Measurements from ENCODE around the gene FAM13A.

FAM13A gene

DNA sequence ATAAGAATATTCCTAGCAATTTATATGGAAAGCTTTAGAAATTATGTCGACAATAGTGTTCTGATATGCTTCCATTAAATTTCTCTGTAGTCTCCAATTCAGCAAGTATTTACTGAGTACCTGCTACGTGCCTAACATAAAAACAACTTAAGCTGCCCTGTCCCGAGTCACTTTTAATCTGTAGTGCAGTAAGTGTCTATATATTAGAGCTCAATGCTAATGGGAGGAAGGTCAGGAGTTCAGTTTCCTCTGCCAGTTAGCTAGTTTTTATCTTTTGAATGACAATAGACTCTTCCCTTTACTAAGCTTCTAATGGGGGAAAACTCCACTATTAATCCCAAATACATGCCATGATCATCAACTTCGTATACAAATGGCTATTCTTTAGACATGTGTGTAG, 240.6 kb downstream of the FAM13A start:
- DNase-seq (ENCODE audit: low read depth in 2 of 3, low spot score in 1 of 3): no peak

DNA sequence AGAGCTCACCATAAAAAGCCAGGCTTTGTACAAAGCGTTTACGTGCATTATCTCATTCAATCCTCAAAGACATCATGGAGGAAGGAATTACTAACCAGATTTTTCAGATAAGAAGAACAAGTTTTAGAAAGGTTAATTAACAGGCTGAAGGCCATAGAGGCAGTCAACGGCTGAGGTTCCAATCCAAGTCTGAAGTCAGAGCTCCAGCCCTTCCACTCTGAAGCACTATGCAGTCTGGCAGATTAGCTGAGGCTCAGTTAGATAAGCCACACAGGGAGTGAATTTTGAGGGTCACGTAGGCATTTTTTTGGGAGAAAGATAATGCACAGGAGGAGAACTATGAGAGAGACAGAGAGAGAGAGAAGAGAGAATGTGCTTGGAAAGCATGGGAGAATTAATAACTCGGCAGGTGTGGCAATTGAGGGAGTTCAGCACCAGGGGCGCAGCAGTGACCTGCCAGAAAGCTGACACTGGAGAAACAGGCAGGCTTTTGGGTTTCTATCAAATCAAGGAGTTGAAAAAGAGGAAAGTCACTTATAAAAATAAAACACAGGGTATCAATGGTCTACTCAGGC, 242.9 kb downstream of the FAM13A start:
- no peak for DNase-seq (ENCODE audit: low read depth in 2 of 3, low spot score in 1 of 3)

DNA sequence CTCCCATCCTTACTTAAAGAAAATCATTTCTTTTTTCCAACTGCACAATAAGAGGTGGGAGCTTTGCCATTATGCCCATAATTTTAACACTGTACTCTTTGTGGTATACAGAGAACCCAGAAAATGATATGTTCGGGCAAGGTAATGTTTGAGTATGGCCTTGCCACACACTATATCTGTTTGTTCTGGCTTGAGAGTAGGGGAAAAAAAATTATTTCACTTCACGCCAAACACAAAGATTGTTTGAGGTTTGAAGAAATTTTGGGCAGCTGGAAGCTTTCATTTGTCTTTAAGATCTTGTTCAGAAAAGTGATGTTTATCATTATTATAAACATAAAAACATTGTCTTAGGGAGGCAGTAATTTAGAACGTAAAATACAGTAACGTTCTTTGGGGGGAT, 244.0 kb downstream of the FAM13A start:
- DNase-seq (ENCODE audit: low read depth in 2 of 3, low spot score in 1 of 3): no peak

DNA sequence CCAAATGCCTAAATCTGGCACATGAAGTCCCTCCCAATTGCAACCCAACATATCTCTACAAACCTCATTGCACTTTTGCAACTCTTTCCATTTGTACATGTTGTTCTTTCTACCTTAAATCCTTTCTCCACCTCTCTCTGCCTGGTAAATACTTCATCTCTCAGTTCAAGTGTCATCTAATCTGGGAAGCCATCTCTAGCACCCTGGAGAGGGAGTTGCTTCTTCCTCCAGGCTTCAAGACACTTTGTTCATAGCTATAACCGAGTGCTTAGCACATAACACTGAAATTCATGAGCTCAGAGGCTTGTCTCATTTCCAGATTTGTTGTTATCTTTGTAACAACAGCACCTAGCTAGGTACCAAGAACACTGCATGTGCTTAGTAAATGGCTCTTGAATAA, 244.6 kb downstream of the FAM13A start:
- DNase-seq (ENCODE audit: low read depth in 2 of 3, low spot score in 1 of 3): no peak

DNA sequence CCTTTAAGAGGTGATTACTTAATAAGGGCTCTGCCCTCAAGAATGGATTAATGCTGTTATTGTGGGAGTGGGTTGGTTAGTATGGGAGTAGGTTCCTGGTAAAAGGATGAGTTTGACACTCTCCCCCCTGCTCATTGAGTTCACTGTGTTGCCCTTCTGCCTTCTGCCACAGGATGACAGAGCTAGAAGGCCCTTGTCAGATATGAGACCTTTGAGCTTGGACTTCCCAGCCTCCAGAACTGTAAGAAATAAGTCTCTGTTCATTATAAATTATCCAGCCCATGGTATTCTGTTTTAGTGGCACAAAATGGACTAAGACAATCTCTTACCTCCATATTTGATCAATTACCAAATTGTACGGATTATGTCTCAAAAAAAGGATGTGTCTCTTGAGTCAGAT, 245.1 kb downstream of the FAM13A start:
- no peak for DNase-seq (ENCODE audit: low read depth in 2 of 3, low spot score in 1 of 3)

DNA sequence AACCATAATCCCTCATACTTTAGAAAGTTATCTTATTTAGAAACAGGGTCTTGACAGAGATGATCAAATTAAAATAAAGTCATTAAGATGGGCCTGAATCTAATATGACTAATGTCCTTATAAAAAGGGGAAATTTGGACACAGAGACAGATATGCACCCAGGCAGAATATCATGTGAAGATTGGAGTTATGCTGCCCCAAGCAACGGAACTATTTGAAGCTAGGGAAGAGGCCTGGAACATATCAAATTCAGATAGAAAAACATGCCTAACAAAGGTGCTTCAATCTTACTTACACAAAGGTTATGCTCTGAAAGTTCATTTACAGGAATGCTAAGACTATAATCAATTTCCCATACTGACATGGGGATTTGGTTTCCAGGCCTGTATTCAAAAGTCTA, 246.7 kb downstream of the FAM13A start:
- no peak for DNase-seq (ENCODE audit: low read depth in 2 of 3, low spot score in 1 of 3)

DNA sequence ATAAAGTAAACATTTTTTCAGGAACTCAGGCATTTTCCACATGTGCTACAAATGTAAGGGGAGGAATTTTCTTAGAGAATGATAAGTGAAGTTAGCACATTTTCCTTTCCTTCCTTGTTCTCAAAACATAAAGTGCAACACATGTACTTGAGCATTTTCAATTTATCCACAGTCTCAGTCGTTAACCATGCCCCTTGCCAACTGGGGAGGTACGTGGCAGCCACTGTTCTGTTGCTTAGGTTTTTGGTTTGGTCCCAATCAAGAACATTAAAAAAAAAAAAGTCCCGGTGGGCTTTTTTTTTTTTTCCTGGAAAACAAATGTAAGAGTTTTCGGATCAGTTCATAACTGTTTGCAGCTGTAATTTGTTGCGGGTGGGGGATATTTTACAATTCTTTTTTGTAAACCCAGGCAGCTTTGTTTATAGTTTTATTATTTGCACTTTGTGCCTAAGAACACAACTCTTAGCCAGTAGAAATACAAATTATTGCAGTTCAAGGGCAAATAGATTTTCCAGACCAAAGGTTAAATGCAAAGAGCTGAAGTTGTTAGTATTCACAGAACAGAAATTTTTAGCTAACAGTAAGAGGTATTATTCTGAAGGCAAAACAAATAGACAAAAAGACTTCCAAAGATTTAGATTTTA, 247.3 kb downstream of the FAM13A start:
- no peak for DNase-seq (ENCODE audit: low read depth in 2 of 3, low spot score in 1 of 3)

DNA sequence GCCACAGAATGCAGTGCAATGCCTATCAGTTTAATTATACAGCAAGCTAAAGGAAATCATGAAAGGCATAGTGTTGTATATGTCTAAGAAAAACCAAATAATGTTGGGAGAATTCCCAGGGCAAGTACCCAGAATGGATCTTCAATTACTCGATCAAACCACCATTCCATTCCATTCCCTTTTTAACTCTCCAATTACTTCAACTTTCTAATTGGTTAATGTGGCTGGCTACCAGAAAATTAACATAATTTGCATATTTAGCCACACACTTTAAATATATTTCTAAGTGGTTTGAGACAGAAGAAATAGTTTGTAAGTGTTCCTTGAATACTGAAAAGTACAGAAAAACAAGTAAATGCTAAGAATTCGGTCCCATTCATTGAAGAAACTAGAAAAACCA, 247.9 kb downstream of the FAM13A start:
- DNase-seq (ENCODE audit: low read depth in 2 of 3, low spot score in 1 of 3): no peak

DNA sequence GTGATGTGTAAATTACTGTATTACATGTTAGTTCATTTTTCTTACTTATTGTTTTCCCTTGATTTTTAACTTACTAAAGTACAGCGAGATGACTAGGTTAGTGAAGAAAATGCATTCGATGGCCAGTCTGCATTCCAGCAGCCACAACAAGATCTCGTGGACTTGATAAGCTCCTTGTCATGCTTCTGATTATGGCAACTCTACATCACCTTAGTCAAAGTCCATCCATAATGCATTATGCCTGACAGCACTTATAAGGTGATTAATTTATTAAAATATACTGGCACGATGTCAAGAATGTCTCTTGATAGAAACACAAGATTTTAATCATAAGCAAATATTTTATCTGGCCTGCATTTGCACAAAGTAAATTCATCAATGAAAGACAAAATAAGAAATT, 249.5 kb downstream of the FAM13A start:
- no peak for DNase-seq (ENCODE audit: low read depth in 2 of 3, low spot score in 1 of 3)

DNA sequence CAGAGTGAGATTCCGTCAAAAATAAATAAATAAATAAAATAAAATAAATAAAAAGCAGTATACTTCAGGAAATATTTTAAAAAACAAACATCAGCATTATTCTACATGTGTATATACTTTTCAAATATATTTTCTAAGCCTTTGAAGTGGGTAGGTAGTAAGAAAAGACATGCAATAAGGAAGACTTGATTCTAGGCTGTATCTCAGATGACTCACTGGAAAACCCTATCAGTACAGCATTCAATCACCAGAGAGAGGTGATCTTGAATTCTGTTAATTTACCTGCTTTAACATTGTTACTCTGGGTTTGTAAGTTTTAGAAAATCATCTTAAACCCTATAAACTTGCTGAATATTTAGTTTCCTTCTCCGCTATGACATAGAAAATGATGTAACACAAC, 252.8 kb downstream of the FAM13A start:
- DNase-seq (ENCODE audit: low read depth in 2 of 3, low spot score in 1 of 3): no peak

DNA sequence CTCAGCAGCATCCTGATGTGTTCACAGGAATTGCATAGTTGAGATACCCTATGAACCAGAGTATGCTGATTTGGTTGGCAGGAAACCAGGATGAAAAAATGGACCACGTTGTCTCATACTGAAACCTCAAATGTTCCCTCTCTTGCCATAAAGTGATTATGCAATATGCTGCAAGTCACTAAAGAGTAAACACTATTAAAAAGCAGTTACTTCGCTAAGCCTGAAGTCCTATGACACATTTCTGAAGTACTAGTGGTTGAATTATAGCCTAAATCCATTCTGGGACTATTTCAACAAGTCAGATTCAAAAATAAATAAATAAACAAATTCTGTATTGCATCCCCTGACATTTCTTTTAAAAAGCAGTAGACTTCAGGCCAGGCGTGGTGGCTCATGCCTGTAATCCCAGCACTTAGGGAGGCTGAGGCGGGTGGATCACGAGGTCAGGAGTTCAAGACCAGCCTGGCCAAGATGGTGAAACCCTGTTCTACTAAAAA, 253.3 kb downstream of the FAM13A start:
- peak in 1 of 3 donors; percentile 28 for DNase-seq (ENCODE audit: low read depth in 2 of 3, low spot score in 1 of 3)

DNA sequence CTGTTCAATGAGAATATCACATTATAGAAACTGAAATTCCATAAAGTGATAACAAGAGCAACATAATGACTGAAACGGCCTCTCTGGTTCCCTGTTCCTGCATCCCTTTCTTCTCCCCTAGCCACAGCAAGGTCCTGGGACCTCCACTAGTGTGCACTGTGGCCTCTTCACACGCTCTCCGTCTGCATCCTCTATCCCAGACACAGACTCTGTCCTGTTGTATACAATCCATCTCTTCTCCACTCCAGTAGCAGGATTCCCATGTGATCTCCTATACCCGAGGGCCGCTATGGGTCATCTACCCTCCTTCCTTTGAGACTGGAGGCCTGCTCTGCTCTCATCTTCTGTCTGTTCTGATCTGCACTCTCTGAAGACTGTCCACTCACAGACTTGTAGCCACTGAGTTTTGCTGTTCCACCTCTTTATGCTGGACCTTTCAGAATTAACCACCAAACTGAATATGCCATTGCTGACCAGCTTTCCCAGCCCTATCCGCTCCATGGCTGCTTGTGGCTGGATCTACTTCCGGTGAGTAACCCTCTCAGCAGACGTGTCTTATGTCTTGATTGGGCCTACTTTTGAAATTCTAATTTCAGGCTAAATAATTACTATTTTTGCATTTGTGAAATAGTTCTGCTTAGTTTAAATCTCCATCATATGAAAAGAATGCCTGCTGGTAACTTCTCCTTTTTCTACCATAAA, 254.2 kb downstream of the FAM13A start:
- no peak for DNase-seq (ENCODE audit: low read depth in 2 of 3, low spot score in 1 of 3)

DNA sequence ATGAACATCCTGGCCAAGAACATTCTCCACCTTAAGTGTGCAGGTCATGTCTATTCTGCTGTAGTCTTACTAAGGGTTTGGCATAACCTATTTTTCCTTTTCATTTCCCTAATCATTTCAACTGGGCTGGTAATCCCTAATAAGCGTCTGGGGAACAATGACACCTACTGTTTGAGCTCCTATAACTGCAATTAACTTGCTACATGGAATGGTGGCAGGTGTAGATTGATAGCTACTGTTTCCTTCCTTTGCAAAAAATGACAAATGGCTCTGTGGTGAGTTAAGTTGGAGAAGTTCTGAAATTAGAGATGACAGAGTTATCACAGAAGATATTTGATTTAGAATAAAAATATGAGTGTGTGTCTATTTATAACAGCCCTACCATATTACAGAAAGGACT, 254.8 kb downstream of the FAM13A start:
- no peak for DNase-seq (ENCODE audit: low read depth in 2 of 3, low spot score in 1 of 3)

DNA sequence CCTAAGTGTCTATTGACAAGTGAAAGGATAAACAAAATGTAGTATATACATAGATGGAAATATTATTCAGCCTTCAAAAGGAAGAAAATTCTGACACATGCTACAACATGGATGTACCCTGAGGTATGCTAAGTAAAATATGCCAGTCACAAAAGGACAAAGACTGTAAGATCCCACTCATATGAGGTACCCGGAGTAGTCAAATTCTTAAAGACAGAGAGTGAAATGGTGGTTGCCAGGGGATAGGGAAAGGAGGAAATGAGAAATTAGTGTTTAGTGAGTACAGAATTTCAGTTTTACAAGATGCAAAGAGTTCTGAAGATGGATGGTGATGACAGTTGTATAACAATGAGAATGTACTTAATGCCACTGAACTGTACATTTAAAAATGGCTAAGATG, 257.1 kb downstream of the FAM13A start:
- no peak for DNase-seq (ENCODE audit: low read depth in 2 of 3, low spot score in 1 of 3)

DNA sequence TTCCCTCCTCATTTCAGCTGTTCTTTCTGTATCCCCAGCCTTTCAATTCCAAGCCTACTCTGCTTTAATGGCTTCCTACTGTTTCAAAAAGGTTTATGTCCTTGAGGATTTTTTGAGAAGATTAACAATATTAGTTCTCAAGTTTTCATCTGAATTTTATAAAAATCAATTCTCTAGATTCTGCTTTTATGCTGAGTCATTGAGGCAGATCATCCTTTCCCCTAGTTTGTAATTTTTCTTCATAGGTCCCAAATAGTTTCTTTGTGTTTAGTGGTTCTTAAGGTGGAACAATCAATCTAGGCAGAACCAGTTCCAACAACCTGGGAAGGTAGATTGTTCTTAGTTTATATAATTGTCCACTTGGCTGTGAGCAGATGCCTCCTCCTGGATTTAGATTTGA, 259.3 kb downstream of the FAM13A start:
- no peak for DNase-seq (ENCODE audit: low read depth in 2 of 3, low spot score in 1 of 3)

DNA sequence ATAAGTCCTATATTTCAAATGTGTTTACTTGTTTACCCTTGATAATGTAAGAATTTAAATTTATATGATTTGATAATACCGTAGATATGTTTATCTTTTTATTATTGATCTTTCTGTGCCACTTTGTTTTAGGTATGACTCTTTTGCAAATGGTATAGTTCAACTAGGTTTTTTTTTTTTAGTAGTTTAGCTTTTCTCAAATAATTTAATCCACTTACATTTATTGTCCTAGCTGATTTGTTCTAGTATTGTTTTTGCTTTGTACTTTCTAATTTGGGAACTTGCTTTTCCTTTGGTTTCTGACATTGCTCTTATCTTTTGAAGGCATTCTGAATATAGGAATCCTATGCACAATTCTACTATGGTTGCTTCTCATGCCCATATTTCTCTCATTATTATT, 260.4 kb downstream of the FAM13A start:
- no peak for DNase-seq (ENCODE audit: low read depth in 2 of 3, low spot score in 1 of 3)

DNA sequence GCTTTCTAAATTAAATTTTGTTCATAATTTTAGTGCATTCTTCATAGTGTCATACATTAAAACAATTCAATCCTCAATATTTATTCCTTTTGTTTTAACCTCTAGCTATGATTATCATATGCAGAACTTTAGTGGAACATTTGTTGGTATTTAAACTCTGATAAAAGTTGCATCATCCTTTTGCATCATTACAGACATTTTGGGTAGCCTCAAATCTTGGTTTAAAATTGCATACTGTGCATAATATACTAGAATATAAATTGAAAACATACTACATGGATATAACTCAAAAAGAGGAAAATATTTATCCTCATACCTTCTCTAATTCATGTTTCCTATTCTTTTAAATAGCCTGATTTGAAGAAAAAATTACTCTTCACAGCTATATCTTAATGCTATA, 262.0 kb downstream of the FAM13A start:
- no peak for DNase-seq (ENCODE audit: low read depth in 2 of 3, low spot score in 1 of 3)

DNA sequence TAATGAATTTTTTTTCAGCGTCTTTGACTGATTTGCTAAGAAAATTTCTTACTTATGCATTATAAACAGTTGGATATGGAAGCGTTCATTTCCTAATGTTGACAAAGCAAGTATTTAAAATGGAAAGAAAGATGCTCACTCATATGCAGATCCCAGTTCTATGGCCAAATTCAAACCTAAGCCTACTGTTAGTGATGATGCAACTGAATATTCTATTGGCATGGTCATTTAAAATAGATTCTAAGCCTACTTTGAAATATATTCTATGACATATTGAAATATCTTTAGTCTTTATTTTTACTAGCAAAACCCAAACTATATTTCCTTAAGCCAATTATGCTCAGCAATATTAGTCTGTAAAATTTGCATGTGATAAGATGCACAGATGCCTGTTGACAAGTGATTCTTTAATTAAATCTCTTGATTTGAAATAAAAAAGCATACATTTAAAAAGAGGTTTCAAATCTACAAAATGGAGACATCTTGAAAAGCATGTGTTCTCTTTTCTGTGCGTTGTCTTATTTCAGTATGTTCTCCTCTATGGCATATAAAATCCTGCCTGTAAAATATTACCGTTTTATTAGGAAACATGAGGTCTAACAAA, 262.8 kb downstream of the FAM13A start:
- no peak for DNase-seq (ENCODE audit: low read depth in 2 of 3, low spot score in 1 of 3)

DNA sequence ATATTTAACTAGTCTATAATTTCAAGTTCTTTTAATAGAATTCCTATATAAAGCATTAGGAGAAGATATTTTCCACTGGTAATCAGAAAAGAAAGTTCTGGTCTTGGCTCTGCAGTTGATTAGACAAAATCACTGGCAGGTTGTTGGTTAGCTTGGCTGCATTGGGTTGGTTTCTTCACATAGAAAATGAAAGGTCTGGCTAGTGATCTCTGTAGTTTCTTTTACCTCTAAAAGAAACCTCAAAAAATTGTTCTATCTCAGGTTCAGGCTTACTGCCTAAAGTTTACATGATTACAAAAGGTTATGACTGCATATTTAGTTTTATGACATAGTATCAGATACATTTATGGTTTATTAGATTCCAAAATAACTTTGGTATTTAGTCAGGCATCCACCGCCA, 263.5 kb downstream of the FAM13A start:
- no peak for DNase-seq (ENCODE audit: low read depth in 2 of 3, low spot score in 1 of 3)

DNA sequence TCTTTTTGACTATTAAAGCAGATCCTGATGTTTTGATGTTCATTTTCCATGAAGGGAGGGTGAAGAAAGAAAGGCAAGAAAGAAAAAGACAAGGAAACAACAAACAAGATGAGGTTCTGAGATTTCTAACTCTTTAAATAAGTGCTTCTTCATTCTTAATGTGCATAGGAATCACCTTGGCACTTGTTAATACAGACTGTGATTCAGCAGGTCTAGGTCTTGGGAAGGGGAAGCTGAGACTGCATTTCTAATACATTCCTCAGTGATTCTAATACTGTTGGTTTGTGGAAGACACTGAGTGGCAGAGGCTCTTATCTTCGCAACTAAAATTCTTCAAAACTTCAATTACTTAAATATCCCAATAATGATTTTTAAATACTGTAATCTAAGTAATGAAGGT, 264.2 kb downstream of the FAM13A start:
- DNase-seq (ENCODE audit: low read depth in 2 of 3, low spot score in 1 of 3): no peak

DNA sequence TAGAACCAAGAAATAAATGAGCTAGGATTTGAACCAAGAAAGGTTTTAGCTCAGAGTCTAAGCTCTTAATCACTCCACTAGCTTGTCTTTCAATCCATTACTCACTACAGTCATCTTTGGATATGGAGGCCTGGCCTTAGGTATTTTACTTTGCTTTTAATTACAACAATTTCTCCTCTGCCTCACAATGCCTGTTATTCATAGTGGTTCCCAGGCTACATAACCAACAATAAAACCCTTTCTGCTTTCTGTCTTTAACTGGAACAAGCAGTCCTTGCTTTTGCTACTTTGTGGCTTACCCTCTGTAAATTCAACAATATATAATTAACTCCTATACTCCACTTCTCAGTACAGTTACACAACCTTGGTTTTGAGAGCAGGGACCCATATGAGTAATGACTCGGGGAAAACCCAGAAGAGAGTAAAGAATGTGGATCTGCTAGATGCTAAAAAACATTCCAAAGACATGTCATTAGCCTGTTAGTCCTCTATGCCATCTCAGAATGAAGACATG, 264.7 kb downstream of the FAM13A start:
- no peak for DNase-seq (ENCODE audit: low read depth in 2 of 3, low spot score in 1 of 3)

DNA sequence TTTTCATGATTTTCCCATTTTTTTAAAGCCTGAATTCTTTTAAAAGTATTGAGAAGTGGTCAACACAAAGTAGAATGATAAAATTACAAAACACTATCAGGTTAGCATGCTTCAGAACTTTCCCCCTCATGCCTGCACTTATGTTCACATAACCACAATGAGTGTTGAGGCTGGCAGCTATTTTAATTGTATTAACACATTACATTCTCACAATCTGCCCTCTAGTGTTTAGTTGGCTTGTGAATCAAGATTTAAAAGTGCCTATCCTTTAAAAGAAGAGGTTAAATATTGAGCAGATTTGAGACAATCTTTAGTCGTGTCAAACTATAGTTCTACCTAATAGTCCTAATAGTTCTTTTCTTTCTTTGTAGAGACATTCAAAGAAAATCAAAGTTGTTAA, 265.7 kb downstream of the FAM13A start:
- no peak for DNase-seq (ENCODE audit: low read depth in 2 of 3, low spot score in 1 of 3)

Measured in stimulated activated CD4-positive, alpha-beta T cell treated with anti-CD3 and anti-CD28 coated beads, Interleukin-12 subunit alpha, Interleukin-12 subunit beta, amount 100 ng/mL, for 48 hours (primary cell).